Uterus (tissue), 4 donors: Measurements from ENCODE around the gene SLC35F6. TPM values are rescaled to one million over a fixed set of nuclear protein-coding genes. Genes with fewer than 3 reads are reported as not detected.

Source experiments
- DNase-seq, 2 donors: peaks; one replicate each; pipeline ENCODE4 v3.0.0-alpha.2; 2019 to 2020
- H3K27ac ChIP-seq, 2 donors: fragments of 200-600 bp; sonication (generic); 1 replicate in 1 of 2; 2 replicates in 1 of 2; pipeline ENCODE4 v1.5.1; 2016 to 2018
- H3K27me3 ChIP-seq, 2 donors: fragments of 200-600 bp; sonication (generic); one replicate each; pipeline ENCODE4 v1.5.1; 2018 to 2019; ENCODE audit warnings: control low read depth in 1 of 2
- H3K36me3 ChIP-seq, 2 donors: fragments of 200-600 bp; sonication (generic); one replicate each; pipeline ENCODE4 v1.5.1; 2019; ENCODE audit warnings: control low read depth in 1 of 2
- H3K4me1 ChIP-seq, 2 donors: fragments of 200-600 bp; sonication (generic); one replicate each; pipeline ENCODE4 v1.5.1; 2018 to 2019; ENCODE audit warnings: control low read depth in 1 of 2
- H3K4me3 ChIP-seq, 2 donors: fragments of 200-600 bp; sonication (generic); 1 replicate in 1 of 2; 2 replicates in 1 of 2; pipeline ENCODE4 v1.5.1; 2018 to 2019; ENCODE audit warnings: mild to moderate bottlenecking in 1 of 2
- H3K9me3 ChIP-seq, 2 donors: fragments of 200-600 bp; sonication (generic); one replicate each; pipeline ENCODE4 v1.5.1; 2019; ENCODE audit warnings: control low read depth in 1 of 2
- POLR2A ChIP-seq, 2 donors: fragments of 450-650 bp; IDR thresholded peaks; one replicate each; pipeline ENCODE4 v1.6.1; 2016; ENCODE audit warnings: antibody characterized with exemption in 2 of 2, mild to moderate bottlenecking in 1 of 2, moderate library complexity in 1 of 2
- intact Hi-C: fragments of 100-400 bp; cut with DNase I; formaldehyde crosslinking; loops from one replicate; pipeline ENCODE4 v1.15.1; 2023; ENCODE audit warnings: low total_unique reads
- total RNA-seq, 4 donors: library from RNA; depleted of rRNA in 3 of 4; stranded (reverse); fragments of >200 nt in 3 of 4; gene quantifications; one replicate each; pipeline versions ENCODE4 v1.1.0 to v1.2.4, GENCODE V29; 2014 to 2023
- TF ChIP-seq, protein P1 (sequence below), 4 experiments: fragments of 200-600 bp in 2 of 4; fragments of 450-650 bp in 2 of 4; sonication (generic) in 2 of 4; IDR thresholded peaks; one replicate each; pipeline ENCODE4 v1.5.1; 2016 to 2019; ENCODE audit warnings: antibody characterized with exemption in 4 of 4, mild to moderate bottlenecking in 2 of 4, moderate library complexity in 1 of 4
- donor health status: DM: yes; HTN: yes; CAD: no.

The SLC35F6 gene
- total RNA-seq, 4 donors from 2014 or later = 8.2 to 44.2 (median 18.5) TPM

GRCh38 chr2:26731714-26732113 is 32.4 kb upstream of the SLC35F6 start:
- H3K27ac ChIP-seq = no peak overlapping the region
- no peaks in the 10 kb centered on the region for H3K27me3 ChIP-seq
- intact Hi-C loops = no loop called here
- H3K9me3 ChIP-seq = no peaks in the 10 kb centered on the region
- no peak for DNase-seq
- no peak overlapping the region for H3K4me3 ChIP-seq
- H3K36me3 ChIP-seq = no peaks in the 10 kb centered on the region
- no peaks in the 10 kb centered on the region for H3K4me1 ChIP-seq
- TF ChIP-seq, protein P1, sequence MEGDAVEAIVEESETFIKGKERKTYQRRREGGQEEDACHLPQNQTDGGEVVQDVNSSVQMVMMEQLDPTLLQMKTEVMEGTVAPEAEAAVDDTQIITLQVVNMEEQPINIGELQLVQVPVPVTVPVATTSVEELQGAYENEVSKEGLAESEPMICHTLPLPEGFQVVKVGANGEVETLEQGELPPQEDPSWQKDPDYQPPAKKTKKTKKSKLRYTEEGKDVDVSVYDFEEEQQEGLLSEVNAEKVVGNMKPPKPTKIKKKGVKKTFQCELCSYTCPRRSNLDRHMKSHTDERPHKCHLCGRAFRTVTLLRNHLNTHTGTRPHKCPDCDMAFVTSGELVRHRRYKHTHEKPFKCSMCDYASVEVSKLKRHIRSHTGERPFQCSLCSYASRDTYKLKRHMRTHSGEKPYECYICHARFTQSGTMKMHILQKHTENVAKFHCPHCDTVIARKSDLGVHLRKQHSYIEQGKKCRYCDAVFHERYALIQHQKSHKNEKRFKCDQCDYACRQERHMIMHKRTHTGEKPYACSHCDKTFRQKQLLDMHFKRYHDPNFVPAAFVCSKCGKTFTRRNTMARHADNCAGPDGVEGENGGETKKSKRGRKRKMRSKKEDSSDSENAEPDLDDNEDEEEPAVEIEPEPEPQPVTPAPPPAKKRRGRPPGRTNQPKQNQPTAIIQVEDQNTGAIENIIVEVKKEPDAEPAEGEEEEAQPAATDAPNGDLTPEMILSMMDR (IDR thresholded peaks at IDR 0.05) = no peak
- no peak for TF ChIP-seq POLR2A (IDR thresholded peaks at IDR 0.05)

GRCh38 chr2:26732446-26732845 is 31.6 kb upstream of the SLC35F6 start:
- no peak overlapping the region for H3K4me3 ChIP-seq
- no peak overlapping the region for H3K27ac ChIP-seq
- intact Hi-C loops = no loop called here
- no peaks in the 10 kb centered on the region for H3K27me3 ChIP-seq
- H3K36me3 ChIP-seq = no peaks in the 10 kb centered on the region
- H3K4me1 ChIP-seq = no peaks in the 10 kb centered on the region
- no peaks in the 10 kb centered on the region for H3K9me3 ChIP-seq
- DNase-seq = no peak
- TF ChIP-seq POLR2A (IDR thresholded peaks at IDR 0.05) = no peak
- TF ChIP-seq, protein P1 (IDR thresholded peaks at IDR 0.05) = no peak

GRCh38 chr2:26733413-26733812 is 30.7 kb upstream of the SLC35F6 start:
- H3K27me3 ChIP-seq = no peaks in the 10 kb centered on the region
- intact Hi-C loops = no loop called here
- no peak for DNase-seq
- H3K27ac ChIP-seq = no peak overlapping the region
- no peak overlapping the region for H3K4me3 ChIP-seq
- H3K9me3 ChIP-seq = no peaks in the 10 kb centered on the region
- no peaks in the 10 kb centered on the region for H3K36me3 ChIP-seq
- TF ChIP-seq, protein P1 (IDR thresholded peaks at IDR 0.05) = no peak
- TF ChIP-seq POLR2A (IDR thresholded peaks at IDR 0.05) = no peak
- H3K4me1 ChIP-seq = no peaks in the 10 kb centered on the region

DNA sequence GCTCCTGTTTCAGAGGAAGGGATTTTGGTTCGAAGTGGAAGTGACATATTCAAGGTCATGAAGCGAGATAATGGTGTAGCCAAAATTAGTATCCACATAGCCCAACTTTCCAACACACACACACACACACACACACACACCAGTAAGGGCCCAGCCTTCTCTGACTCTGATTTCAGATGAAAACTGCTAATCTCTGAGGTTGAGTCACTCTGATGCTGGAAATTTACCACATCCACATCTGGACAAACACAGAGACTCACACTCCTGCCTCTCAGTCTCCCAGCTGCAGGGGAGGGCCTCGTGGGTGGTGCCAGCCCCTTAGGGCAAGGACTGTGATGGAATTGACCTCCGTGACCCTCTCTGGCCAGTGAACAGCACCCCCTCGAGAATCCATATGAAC is 29.0 kb upstream of the SLC35F6 start:
- TF ChIP-seq, protein P1 (IDR thresholded peaks at IDR 0.05) = no peak
- no peak for TF ChIP-seq POLR2A (IDR thresholded peaks at IDR 0.05)
- H3K36me3 ChIP-seq = no peaks in the 10 kb centered on the region
- no peak for DNase-seq
- intact Hi-C loops = no loop called here
- H3K4me3 ChIP-seq = no peak overlapping the region
- no peaks in the 10 kb centered on the region for H3K4me1 ChIP-seq
- no peaks in the 10 kb centered on the region for H3K27me3 ChIP-seq
- no peaks in the 10 kb centered on the region for H3K9me3 ChIP-seq
- H3K27ac ChIP-seq = no peak overlapping the region

- intact Hi-C loops = no loop called here
- H3K4me1 ChIP-seq = no peaks in the 10 kb centered on the region
Observed at GRCh38 chr2:26735883-26736588, 28.0 kb upstream of the SLC35F6 start.

More at GRCh38 chr2:26735883-26736588, 28.0 kb upstream of the SLC35F6 start:
- Histone ChIP-seq H3K4me3 (no peak overlapping the region), H3K27ac (no peak overlapping the region), H3K36me3 (no peaks in the 10 kb centered on the region), H3K9me3 (no peaks in the 10 kb centered on the region), H3K27me3 (no peaks in the 10 kb centered on the region)
- DNase-seq = no peak
- TF ChIP-seq, protein P1 (IDR thresholded peaks at IDR 0.05) = no peak
- TF ChIP-seq POLR2A (IDR thresholded peaks at IDR 0.05) = no peak
